GM12878 (cell line): ENCODE data around the gene DSE. TPM values are rescaled to one million over a fixed set of nuclear protein-coding genes. Genes with fewer than 3 reads are reported as not detected.

Source experiments
- CHD4 ChIP-seq: fragments of 200-600 bp; sonication (generic); IDR thresholded peaks from 2 replicates; pipeline ENCODE4 v1.6.1; 2016; ENCODE audit warnings: mild to moderate bottlenecking
- CUX1 ChIP-seq: IDR thresholded peaks from 2 replicates; pipeline ENCODE4 v1.6.1; 2012; ENCODE audit warnings: improper control_type of control experiment, low read depth, low read length; ENCODE audit not compliant: insufficient replicate concordance
- EP300 ChIP-seq, 2 experiments: fragments of 150-350 bp in 1 of 2; IDR thresholded peaks; 2 replicates each; pipeline ENCODE4 v1.6.1; 2011 to 2012; ENCODE audit warnings: low read depth in 2 of 2, low read length in 2 of 2, borderline replicate concordance in 1 of 2, improper control_type of control experiment in 1 of 2, inconsistent platforms in 1 of 2; ENCODE audit not compliant: control insufficient read depth in 1 of 2
- GABPA ChIP-seq: IDR thresholded peaks from 2 replicates; pipeline ENCODE4 v1.6.1; 2014; ENCODE audit warnings: antibody characterized with exemption, low read depth, mild to moderate bottlenecking, inconsistent platforms
- IRF5 ChIP-seq: fragments of 450-650 bp; IDR thresholded peaks from 2 replicates; pipeline ENCODE4 v1.6.1; 2017; ENCODE audit warnings: borderline replicate concordance
- JUNB ChIP-seq: IDR thresholded peaks from 2 replicates; pipeline ENCODE4 v1.6.1; 2016; ENCODE audit warnings: antibody characterized with exemption, mild to moderate bottlenecking
- PAX5 ChIP-seq: IDR thresholded peaks from 2 replicates; pipeline ENCODE4 v1.6.1; 2011; ENCODE audit warnings: low read depth, low read length, borderline replicate concordance
- PAX8 ChIP-seq: fragments of 450-650 bp; IDR thresholded peaks from 2 replicates; pipeline ENCODE4 v1.6.1; 2017; ENCODE audit warnings: mild to moderate bottlenecking, moderate library complexity
- POU2F2 ChIP-seq: IDR thresholded peaks from 3 replicates; pipeline ENCODE4 v1.6.1; 2011; ENCODE audit warnings: low read depth, mild to moderate bottlenecking, low read length, borderline replicate concordance
- RELB ChIP-seq: fragments of 450-650 bp; IDR thresholded peaks from 2 replicates; pipeline ENCODE4 v1.6.1; 2017; ENCODE audit warnings: low read depth, mild to moderate bottlenecking, moderate library complexity
- YY1 ChIP-seq: IDR thresholded peaks from 2 replicates; pipeline ENCODE4 v1.6.1; 2011; ENCODE audit warnings: low read depth, mild to moderate bottlenecking, low read length
- polyA plus RNA-seq, 11 experiments: library from polyadenylated mRNA; depleted of rRNA in 4 of 11; unstranded in 6 of 11; stranded (reverse) in 5 of 11; fragments of >200 nt; fragmentation: Nextera tagmentation in 4 of 11; fragmentation: Illumina TruSeq in 1 of 11; extraction: Ambion mirVana in 4 of 11; extraction: Trizol in 1 of 11; gene quantifications; 1 replicate in 1 of 11; 2 replicates in 10 of 11; pipeline versions ENCODE4 v1.2.1 to v1.2.3, GENCODE V29; 2011 to 2016; ENCODE audit warnings: inconsistent platforms in 2 of 11, missing spikeins in 2 of 11, low read depth in 1 of 11
- total RNA-seq, 4 experiments: library from RNA; depleted of rRNA in 3 of 4; stranded (reverse); fragments of >200 nt in 3 of 4; fragmentation: Illumina TruSeq in 1 of 4; extraction: Trizol in 1 of 4; gene quantifications; 2 replicates each; pipeline versions ENCODE4 v1.2.1 to v1.2.3, GENCODE V29; 2013 to 2021

DSE gene
- total and polyA plus RNA-seq, 10 of the 15 experiments (the other 5 are each of a cell fraction or from before 2014, with no cell fraction given), result 12.6 to 76.4 (median 43.0) TPM

- no peak for TF ChIP-seq RELB
- TF ChIP-seq CHD4, result no peak
- no peak for TF ChIP-seq YY1
- TF ChIP-seq CUX1, result no peak
- TF ChIP-seq EP300 (IDR thresholded peaks at IDR 0.05; ENCODE audit: borderline replicate concordance in 1 of 2, control insufficient read depth in 1 of 2, low read depth in 2 of 2, low read length in 2 of 2), result no peak
- TF ChIP-seq PAX8, result no peak
- TF ChIP-seq POU2F2, result no peak
- no peak for TF ChIP-seq JUNB
- no peak for TF ChIP-seq IRF5
- no peak for TF ChIP-seq PAX5
- TF ChIP-seq GABPA, result no peak
- TF ChIP-seq, all 136 proteins: peak for 0
Observed at GRCh38 chr6:116379764-116380163, 9.0 kb downstream of the DSE start (continued).
